ENCODE results near the gene DQX1. TPM values are rescaled to one million over a fixed set of nuclear protein-coding genes. Genes with fewer than 3 reads are reported as not detected.

DQX1 gene
- 1 to 10 TPM in 1 of 2 donors, under 1 TPM in 1; 0.08 to 1.0 TPM for total RNA-seq
- under 1 TPM in 1 of 2 donors, not detected in 1; 0.05 TPM for polyA plus RNA-seq

GRCh38 chr2:74525717-74526648 lies at the start of gene DQX1:
DQX1 (minus strand) TSS chr2:74526231; CDS start chr2:74525729, 502 bp downstream.
- no peaks in the 10 kb centered on the region for H3K9me3 ChIP-seq (ENCODE audit: control insufficient read depth in 4 of 4, low read length in 3 of 4)
- WGBS = 85% methylated on average over 11 of the region's 11 CpGs
- peaks cover 8 to 22% (median 16%) of the 10 kb centered on the region in 4 donors for H3K4me1 ChIP-seq (ENCODE audit: control insufficient read depth in 4 of 4, insufficient read depth in 4 of 4, low read length in 3 of 4)
- TF ChIP-seq HNF4G (IDR thresholded peaks at IDR 0.05) (no peak), YY1 (IDR thresholded peaks at IDR 0.05) (no peak)
- no peak within 1 kb of the TSS for H3K27ac ChIP-seq (ENCODE audit: low read depth in 1 of 2, low read length in 2 of 2)
- no peak within 1 kb of the TSS for H3K9ac ChIP-seq (ENCODE audit: low read depth in 1 of 2, low read length in 2 of 2)
- peaks cover 9 to 20% (median 17%) of the 10 kb centered on the region in 4 donors for H3K36me3 ChIP-seq (ENCODE audit: control insufficient read depth in 4 of 4, insufficient read depth in 3 of 4, low read depth in 1 of 4, low read length in 3 of 4)
- H3K4me3 ChIP-seq (ENCODE audit: low read depth in 1 of 3, low read length in 3 of 3) = no peak within 1 kb of the TSS
- DNase-seq (ENCODE audit: low spot score) = no peak
- H3K27me3 ChIP-seq (ENCODE audit: control insufficient read depth in 4 of 4, insufficient read depth in 4 of 4, low read length in 3 of 4) = no peaks in the 10 kb centered on the region

DNA sequence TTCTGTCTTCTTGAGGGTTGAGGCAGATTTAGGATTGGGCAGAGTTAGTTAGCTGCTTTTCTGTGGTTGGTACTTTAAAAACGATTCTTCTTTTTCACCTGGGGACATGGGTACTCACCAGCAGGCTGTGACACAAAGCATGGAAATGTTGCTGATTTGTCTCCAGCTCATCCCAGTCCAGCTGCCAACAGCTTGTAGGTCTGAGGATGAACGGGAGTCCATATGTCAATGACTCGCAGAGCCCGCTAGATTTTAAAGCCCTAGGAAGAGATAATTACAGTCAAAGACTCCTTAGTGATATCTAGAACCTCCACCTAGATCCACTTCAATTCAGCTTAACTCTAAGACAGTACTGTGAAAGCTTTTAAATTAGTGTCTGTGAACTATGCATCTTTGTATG lies 49.3 kb upstream of the DQX1 start:
- H3K27me3 ChIP-seq (ENCODE audit: control insufficient read depth in 4 of 4, insufficient read depth in 4 of 4, low read length in 3 of 4) = peaks cover 0 to 3% (median 0%) of the 10 kb centered on the region in 4 donors
- no peak overlapping the region for H3K27ac ChIP-seq (ENCODE audit: low read depth in 1 of 2, low read length in 2 of 2)
- H3K4me1 ChIP-seq (ENCODE audit: control insufficient read depth in 4 of 4, insufficient read depth in 4 of 4, low read length in 3 of 4) = no peaks in the 10 kb centered on the region
- no peak for DNase-seq (ENCODE audit: low spot score)
- no peak for TF ChIP-seq NR2F2 (IDR thresholded peaks at IDR 0.05)
- TF ChIP-seq ATF3 (IDR thresholded peaks at IDR 0.05) = no peak
- TF ChIP-seq ZBTB33 (IDR thresholded peaks at IDR 0.05) = no peak
- TF ChIP-seq RXRA (IDR thresholded peaks at IDR 0.05) = no peak
- TF ChIP-seq JUND (IDR thresholded peaks at IDR 0.05) = no peak
- no peak for TF ChIP-seq CTCF (IDR thresholded peaks at IDR 0.05; ENCODE audit: low read depth, low read length, missing input control)
- no peak for TF ChIP-seq REST (IDR thresholded peaks at IDR 0.05)
- no peak for TF ChIP-seq HNF4A (conservative IDR thresholded peaks at IDR 0.05)
- no peak for TF ChIP-seq RAD21 (IDR thresholded peaks at IDR 0.05)
- TF ChIP-seq FOXA2 (IDR thresholded peaks at IDR 0.05) = no peak
- TF ChIP-seq HNF4G (IDR thresholded peaks at IDR 0.05) = no peak
- TF ChIP-seq GABPA (IDR thresholded peaks at IDR 0.05 in 1 of 2, conservative IDR thresholded peaks at IDR 0.05 in 1 of 2) = no peak
- no peak for TF ChIP-seq MAX (IDR thresholded peaks at IDR 0.05)
- H3K36me3 ChIP-seq (ENCODE audit: control insufficient read depth in 4 of 4, insufficient read depth in 3 of 4, low read depth in 1 of 4, low read length in 3 of 4) = no peaks in the 10 kb centered on the region
- no peak overlapping the region for H3K9ac ChIP-seq (ENCODE audit: low read depth in 1 of 2, low read length in 2 of 2)
- no peak overlapping the region for H3K4me3 ChIP-seq (ENCODE audit: low read depth in 1 of 3, low read length in 3 of 3)
- WGBS = 85% methylated on average over 4 of the region's 4 CpGs
- H3K9me3 ChIP-seq (ENCODE audit: control insufficient read depth in 4 of 4, low read length in 3 of 4) = no peaks in the 10 kb centered on the region

All from liver (tissue), 9 donors.